ENCODE measurements around the gene VSIG2. TPM values are rescaled to one million over a fixed set of nuclear protein-coding genes. Genes with fewer than 3 reads are reported as not detected.
A peak's percentile ranks its signal among the peaks of the same experiment; 100 is the strongest.

VSIG2 gene
- total RNA-seq, 1 donor: not detected

GRCh38 chr11:124748481-124749343 is 3.3 kb downstream of the VSIG2 start:
- no peak overlapping the region for H3K4me3 ChIP-seq (ENCODE audit: low read depth, low read length)
- DNase-seq (ENCODE audit: low read depth): no peak
- TF ChIP-seq, protein P1, sequence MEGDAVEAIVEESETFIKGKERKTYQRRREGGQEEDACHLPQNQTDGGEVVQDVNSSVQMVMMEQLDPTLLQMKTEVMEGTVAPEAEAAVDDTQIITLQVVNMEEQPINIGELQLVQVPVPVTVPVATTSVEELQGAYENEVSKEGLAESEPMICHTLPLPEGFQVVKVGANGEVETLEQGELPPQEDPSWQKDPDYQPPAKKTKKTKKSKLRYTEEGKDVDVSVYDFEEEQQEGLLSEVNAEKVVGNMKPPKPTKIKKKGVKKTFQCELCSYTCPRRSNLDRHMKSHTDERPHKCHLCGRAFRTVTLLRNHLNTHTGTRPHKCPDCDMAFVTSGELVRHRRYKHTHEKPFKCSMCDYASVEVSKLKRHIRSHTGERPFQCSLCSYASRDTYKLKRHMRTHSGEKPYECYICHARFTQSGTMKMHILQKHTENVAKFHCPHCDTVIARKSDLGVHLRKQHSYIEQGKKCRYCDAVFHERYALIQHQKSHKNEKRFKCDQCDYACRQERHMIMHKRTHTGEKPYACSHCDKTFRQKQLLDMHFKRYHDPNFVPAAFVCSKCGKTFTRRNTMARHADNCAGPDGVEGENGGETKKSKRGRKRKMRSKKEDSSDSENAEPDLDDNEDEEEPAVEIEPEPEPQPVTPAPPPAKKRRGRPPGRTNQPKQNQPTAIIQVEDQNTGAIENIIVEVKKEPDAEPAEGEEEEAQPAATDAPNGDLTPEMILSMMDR (IDR thresholded peaks at IDR 0.05; ENCODE audit: insufficient read depth, low read length): no peak

- no peak for DNase-seq (ENCODE audit: low read depth)
- H3K4me3 ChIP-seq (ENCODE audit: low read depth, low read length): no peak overlapping the region
- TF ChIP-seq, protein P1 (IDR thresholded peaks at IDR 0.05; ENCODE audit: insufficient read depth, low read length): no peak
These were observed 4.0 kb downstream of the VSIG2 start for GRCh38 chr11:124748100-124748418.

DNA sequence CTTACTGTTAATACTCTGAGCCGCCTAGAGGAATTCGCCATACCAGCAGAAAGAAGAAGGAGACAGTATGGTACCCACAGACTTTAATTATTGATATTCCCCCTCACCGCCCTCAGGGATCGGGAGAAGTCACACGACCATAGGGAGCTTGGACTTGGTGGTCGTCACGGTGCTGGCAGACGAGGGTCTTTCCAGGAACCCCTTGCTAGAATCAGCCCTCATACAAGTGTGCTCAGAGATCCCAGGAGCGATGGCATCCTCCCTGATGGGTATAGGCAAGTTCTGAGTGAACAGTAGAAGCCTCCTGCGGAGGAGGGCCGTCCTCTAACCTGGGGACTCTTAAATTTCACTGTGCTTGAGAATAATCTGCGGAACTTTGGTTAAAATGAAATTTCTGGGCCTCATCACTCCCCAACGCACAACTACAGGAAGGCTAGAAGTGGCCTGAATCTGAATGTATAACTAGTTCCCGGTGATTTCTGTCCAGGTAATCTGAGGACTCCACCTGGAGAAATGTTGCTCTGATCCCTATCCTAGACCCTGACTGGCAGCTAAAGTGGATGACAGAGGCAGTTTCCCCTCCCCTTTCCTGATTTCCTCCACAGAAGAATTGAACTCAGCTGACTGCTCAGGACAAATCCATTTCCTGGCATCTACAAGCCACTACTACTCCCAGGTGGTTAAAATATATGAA is 4.5 kb downstream of the VSIG2 start:
- H3K4me3 ChIP-seq (ENCODE audit: low read depth, low read length): no peak overlapping the region
- TF ChIP-seq, protein P1 (IDR thresholded peaks at IDR 0.05; ENCODE audit: insufficient read depth, low read length): no peak
- no peak for DNase-seq (ENCODE audit: low read depth)

- H3K4me3 ChIP-seq (ENCODE audit: low read depth, low read length): peak overlapping the region; percentile 77
- peak; percentile 71 for DNase-seq (ENCODE audit: low read depth)
These were observed 5.3 kb downstream of the VSIG2 start for GRCh38 chr11:124746621-124747243.

GRCh38 chr11:124745835-124746620 is 6.0 kb downstream of the VSIG2 start:
- peak overlapping the region; percentile 77 for H3K4me3 ChIP-seq (ENCODE audit: low read depth, low read length)
- DNase-seq (ENCODE audit: low read depth): no peak
- TF ChIP-seq, protein P1 (IDR thresholded peaks at IDR 0.05; ENCODE audit: insufficient read depth, low read length): peak; percentile 37

More at GRCh38 chr11:124746621-124747243, 5.3 kb downstream of the VSIG2 start:
- TF ChIP-seq, protein P1 (IDR thresholded peaks at IDR 0.05; ENCODE audit: insufficient read depth, low read length): peak; percentile 63

- peak overlapping the region; percentile 77 for H3K4me3 ChIP-seq (ENCODE audit: low read depth, low read length)
- DNase-seq (ENCODE audit: low read depth): no peak
- TF ChIP-seq, protein P1 (IDR thresholded peaks at IDR 0.05; ENCODE audit: insufficient read depth, low read length): no peak
These were observed 6.7 kb downstream of the VSIG2 start for GRCh38 chr11:124745270-124745834.

All from fibroblast of the aortic adventitia (primary cell).